HepG2 (cell line): ENCODE results near the gene FXN. TPM values are rescaled to one million over a fixed set of nuclear protein-coding genes. Genes with fewer than 3 reads are reported as not detected.

Experiments
- AHR ChIP-seq: IDR thresholded peaks from 2 replicates; pipeline ENCODE4 v1.6.1; 2018; ENCODE audit warnings: missing genetic modification reagents, missing compliant biosample characterization
- BATF2 ChIP-seq: sonication (generic); formaldehyde crosslinking; IDR thresholded peaks from 2 replicates; pipeline ENCODE4 v1.8.0; 2022; ENCODE audit warnings: mild to moderate bottlenecking, missing genetic modification reagents, moderate library complexity
- CHCHD3 ChIP-seq: sonication (generic); formaldehyde crosslinking; IDR thresholded peaks from 2 replicates; pipeline ENCODE4 v1.8.0; 2022; ENCODE audit warnings: mild to moderate bottlenecking, missing genetic modification reagents, moderate library complexity
- CREB3 ChIP-seq: sonication (generic); formaldehyde crosslinking; IDR thresholded peaks from 2 replicates; pipeline ENCODE4 v1.5.0; 2020; ENCODE audit warnings: missing genetic modification reagents
- FOSL2 ChIP-seq: sonication (generic); formaldehyde crosslinking; IDR thresholded peaks from 2 replicates; pipeline ENCODE4 v1.4.0; 2020; ENCODE audit warnings: missing genetic modification reagents
- MIXL1 ChIP-seq: IDR thresholded peaks from 2 replicates; pipeline ENCODE4 v1.6.1; 2016
- NAIF1 ChIP-seq: sonication (generic); formaldehyde crosslinking; IDR thresholded peaks from 2 replicates; pipeline ENCODE4 v1.5.0; 2020; ENCODE audit warnings: mild to moderate bottlenecking, missing genetic modification reagents, borderline replicate concordance
- PAX8 ChIP-seq: sonication (generic); formaldehyde crosslinking; IDR thresholded peaks from 2 replicates; pipeline ENCODE4 v1.8.0; 2022; ENCODE audit warnings: mild to moderate bottlenecking, missing genetic modification reagents, borderline replicate concordance
- PRPF4 ChIP-seq: fragments of 200-400 bp; formaldehyde crosslinking; IDR thresholded peaks from 2 replicates; pipeline ENCODE4 v1.6.1; 2016; ENCODE audit warnings: low read length, low read depth; ENCODE audit not compliant: poor library complexity, severe bottlenecking
- RCOR2 ChIP-seq: IDR thresholded peaks from 2 replicates; pipeline ENCODE4 v1.6.1; 2016; ENCODE audit warnings: missing biosample characterization, missing genetic modification reagents
- RFX3 ChIP-seq: IDR thresholded peaks from 2 replicates; pipeline ENCODE4 v1.6.1; 2016; ENCODE audit warnings: missing biosample characterization, missing genetic modification reagents
- SRY ChIP-seq: sonication (generic); formaldehyde crosslinking; IDR thresholded peaks from 2 replicates; pipeline ENCODE4 v1.8.0; 2022; ENCODE audit warnings: mild to moderate bottlenecking, missing genetic modification reagents
- U2AF2 ChIP-seq: fragments of 200-400 bp; formaldehyde crosslinking; IDR thresholded peaks from 2 replicates; pipeline ENCODE4 v1.6.1; 2017; ENCODE audit warnings: low read depth, mild to moderate bottlenecking, low read length
- ZNF101 ChIP-seq: sonication (generic); formaldehyde crosslinking; IDR thresholded peaks from 2 replicates; pipeline ENCODE4 v1.4.0; 2020; ENCODE audit warnings: mild to moderate bottlenecking, low read depth, missing genetic modification reagents, borderline replicate concordance
- ZNF124 ChIP-seq: sonication (generic); formaldehyde crosslinking; IDR thresholded peaks from 2 replicates; pipeline ENCODE4 v1.4.0; 2020; ENCODE audit warnings: missing genetic modification reagents
- ZNF18 ChIP-seq: sonication (generic); formaldehyde crosslinking; IDR thresholded peaks from 2 replicates; pipeline ENCODE4 v1.8.0; 2022; ENCODE audit warnings: mild to moderate bottlenecking, missing genetic modification reagents; ENCODE audit not compliant: insufficient replicate concordance
- ZNF232 ChIP-seq: sonication (generic); formaldehyde crosslinking; IDR thresholded peaks from 2 replicates; pipeline ENCODE4 v1.4.0; 2020; ENCODE audit warnings: missing genetic modification reagents, borderline replicate concordance
- ZNF3 ChIP-seq: IDR thresholded peaks from 2 replicates; pipeline ENCODE4 v1.7.0; 2017; ENCODE audit warnings: inconsistent platforms
- ZNF362 ChIP-seq: sonication (generic); formaldehyde crosslinking; IDR thresholded peaks from 2 replicates; pipeline ENCODE4 v1.4.0; 2020; ENCODE audit warnings: missing genetic modification reagents, mild to moderate bottlenecking, borderline replicate concordance
- ZNF414 ChIP-seq: sonication (generic); formaldehyde crosslinking; IDR thresholded peaks from 2 replicates; pipeline ENCODE4 v1.5.0; 2020; ENCODE audit warnings: missing genetic modification reagents
- ZNF496 ChIP-seq: sonication (generic); formaldehyde crosslinking; IDR thresholded peaks from 2 replicates; pipeline ENCODE4 v1.8.1; 2023; ENCODE audit warnings: mild to moderate bottlenecking, moderate library complexity, missing genetic modification reagents; ENCODE audit not compliant: insufficient replicate concordance
- ZNF780A ChIP-seq: sonication (generic); formaldehyde crosslinking; IDR thresholded peaks from 2 replicates; pipeline ENCODE4 v1.8.0; 2022; ENCODE audit warnings: mild to moderate bottlenecking, missing genetic modification reagents, moderate library complexity
- ZSCAN21 ChIP-seq: sonication (generic); formaldehyde crosslinking; IDR thresholded peaks from 2 replicates; pipeline ENCODE4 v1.8.0; 2022; ENCODE audit warnings: mild to moderate bottlenecking, missing genetic modification reagents, moderate library complexity, borderline replicate concordance
- polyA plus RNA-seq, 8 experiments: library from polyadenylated mRNA; depleted of rRNA in 3 of 8; stranded (reverse) in 7 of 8; unstranded in 1 of 8; fragments of >200 nt; fragmentation: Illumina TruSeq in 4 of 8; extraction: Trizol in 4 of 8; gene quantifications; 2 replicates each; pipeline versions ENCODE4 v1.2.1 to v1.2.3, GENCODE V29; 2011 to 2016; ENCODE audit warnings: low read depth in 4 of 8, missing spikeins in 1 of 8, mixed read lengths in 1 of 8; ENCODE audit not compliant: insufficient read depth in 1 of 8
- total RNA-seq, 5 experiments: library from RNA; depleted of rRNA; stranded (reverse); fragments of >200 nt; fragmentation: Illumina TruSeq; extraction: Trizol; gene quantifications; 2 replicates each; pipeline ENCODE4 v1.2.3, GENCODE V29; 2016; ENCODE audit warnings: low read depth in 1 of 5

Gene FXN
- total and polyA plus RNA-seq, 2 of the 13 experiments (the other 11 are each of a cell fraction or from before 2014, with no cell fraction given) = 24.1 to 26.0 TPM

- no peak for TF ChIP-seq ZNF414 (CRISPR knock-in tag)
- no peak for TF ChIP-seq ZNF3 (CRISPR knock-in tag)
- TF ChIP-seq ZNF362 (CRISPR knock-in tag) = no peak
- TF ChIP-seq RFX3 (CRISPR knock-in tag) = no peak
- no peak for TF ChIP-seq U2AF2
- no peak for TF ChIP-seq NAIF1
- no peak for TF ChIP-seq AHR
- TF ChIP-seq ZSCAN21 = 0 out of 2 replicates have a peak, but pooled peaks have one; percentile 72
- TF ChIP-seq PAX8 (CRISPR knock-in tag) = no peak
- 0 out of 2 replicates have a peak, but pooled peaks have one; percentile 43 for TF ChIP-seq ZNF124 (CRISPR knock-in tag)
- no peak for TF ChIP-seq ZNF101 (CRISPR knock-in tag)
- TF ChIP-seq SRY (CRISPR knock-in tag) = no peak
- no peak for TF ChIP-seq CHCHD3 (CRISPR knock-in tag)
- no peak for TF ChIP-seq ZNF780A (CRISPR knock-in tag)
- no peak for TF ChIP-seq BATF2
- TF ChIP-seq PRPF4 = no peak
- 0 out of 2 replicates have a peak, but pooled peaks have one; percentile 40 for TF ChIP-seq MIXL1 (CRISPR knock-in tag)
- TF ChIP-seq ZNF232 = no peak
- TF ChIP-seq FOSL2 = peak; percentile 66
- no peak for TF ChIP-seq ZNF18 (CRISPR knock-in tag)
- no peak for TF ChIP-seq ZNF496 (CRISPR knock-in tag)
- no peak for TF ChIP-seq CREB3
- TF ChIP-seq RCOR2 (CRISPR knock-in tag) = peak; percentile 44; the same call in 1 of the 2 replicates
Observed at GRCh38 chr9:69131682-69132081, 96.1 kb downstream of the FXN start (continued).
